ENCODE results near the gene CEP104. TPM values are rescaled to one million over a fixed set of nuclear protein-coding genes. Genes with fewer than 3 reads are reported as not detected.

Gene CEP104
- total RNA-seq, 1 experiment from 2014 or later = 34.5 TPM

GRCh38 chr1:3876716-3877115 is 19.7 kb upstream of the CEP104 start:
- no peak overlapping the region for H3K14ac ChIP-seq (ENCODE audit: insufficient read depth, low read length)
- no peaks in the 10 kb centered on the region for H4K20me1 ChIP-seq (ENCODE audit: control insufficient read depth, insufficient read depth, insufficient read length)
- peaks cover 15 to 16% of the 10 kb centered on the region in 2 experiments for H3K9me3 Mint-ChIP-seq
- H4K5ac ChIP-seq (ENCODE audit: insufficient read length, low read depth, low read length) = no peak overlapping the region
- no peaks in the 10 kb centered on the region for H3K27me3 Mint-ChIP-seq (ENCODE audit: low read depth)
- no peak overlapping the region for H2AK5ac ChIP-seq (ENCODE audit: insufficient read length, low read length)
- H3K36me3 Mint-ChIP-seq (ENCODE audit: insufficient read depth in 1 of 3, low read depth in 3 of 3) = peaks cover 21 to 36% (median 21%) of the 10 kb centered on the region in 3 experiments
- H3K56ac ChIP-seq (ENCODE audit: insufficient read length, low read depth, low read length) = no peak overlapping the region
- no peak overlapping the region for H2BK120ac ChIP-seq (ENCODE audit: low read depth, low read length, poor library complexity, severe bottlenecking)
- H3K79me1 ChIP-seq (ENCODE audit: insufficient read depth, low read depth, low read length, poor library complexity, severe bottlenecking) = no peaks in the 10 kb centered on the region
- H4K91ac ChIP-seq (ENCODE audit: insufficient read length, low read depth, low read length) = no peak overlapping the region
- H3K4me1 ChIP-seq (ENCODE audit: insufficient read depth, low read length) = no peaks in the 10 kb centered on the region
- no peak overlapping the region for H2BK12ac ChIP-seq (ENCODE audit: insufficient read length, low read depth, low read length)
- peaks cover 8% of the 10 kb centered on the region for H3K9me3 ChIP-seq (ENCODE audit: control insufficient read depth, low read depth, low read length)
- no peaks in the 10 kb centered on the region for H3K79me2 ChIP-seq (ENCODE audit: insufficient read depth, low read length)
- no peak overlapping the region for H3T11ph ChIP-seq (ENCODE audit: low read length)
- no peaks in the 10 kb centered on the region for H3K23me2 ChIP-seq (ENCODE audit: insufficient read length, low read depth, low read length, poor library complexity, severe bottlenecking)
- H3K27me3 ChIP-seq (ENCODE audit: insufficient read depth, low read length) = no peaks in the 10 kb centered on the region
- H3K4ac ChIP-seq (ENCODE audit: low read depth, low read length) = no peak overlapping the region
- H3K4me2 ChIP-seq (ENCODE audit: insufficient read depth, insufficient read length, low read length) = no peak overlapping the region
- DNase-seq = no peak
- no peak overlapping the region for H3K18ac ChIP-seq (ENCODE audit: insufficient read length, low read depth, low read length)
- no peak overlapping the region for H3K9ac ChIP-seq (ENCODE audit: extremely low read depth, insufficient read length, low read length)
- TF ChIP-seq CTCF (conservative IDR thresholded peaks at IDR 0.05) = no peak
- no peak overlapping the region for H2BK20ac ChIP-seq (ENCODE audit: low read depth, low read length, poor library complexity, severe bottlenecking)
- no peak overlapping the region for H2BK5ac ChIP-seq (ENCODE audit: insufficient read length, low read length)
- WGBS (ENCODE audit: extremely low coverage, insufficient read length, low lambda C conversion rate) = no CpG with 5 or more reads among the region's 16 CpGs
- no peak overlapping the region for H3K23ac ChIP-seq (ENCODE audit: insufficient read length, low read depth, low read length)
- H3K27ac Mint-ChIP-seq = no peak overlapping the region
- H3K4me1 Mint-ChIP-seq = no peaks in the 10 kb centered on the region
- no peak overlapping the region for H3K4me3 Mint-ChIP-seq
- H4K8ac ChIP-seq (replicated peaks; ENCODE audit: insufficient read length, low read depth, low read length) = no peak overlapping the region
- H3K27ac ChIP-seq (ENCODE audit: insufficient read length, low read depth, low read length) = no peak overlapping the region
- H2BK15ac ChIP-seq (ENCODE audit: low read depth, low read length) = no peak overlapping the region
- H2AFZ ChIP-seq (ENCODE audit: low read length) = no peak overlapping the region

All from H9 (cell line).